ENCODE results near the gene TBC1D5.

The TBC1D5 gene

DNA sequence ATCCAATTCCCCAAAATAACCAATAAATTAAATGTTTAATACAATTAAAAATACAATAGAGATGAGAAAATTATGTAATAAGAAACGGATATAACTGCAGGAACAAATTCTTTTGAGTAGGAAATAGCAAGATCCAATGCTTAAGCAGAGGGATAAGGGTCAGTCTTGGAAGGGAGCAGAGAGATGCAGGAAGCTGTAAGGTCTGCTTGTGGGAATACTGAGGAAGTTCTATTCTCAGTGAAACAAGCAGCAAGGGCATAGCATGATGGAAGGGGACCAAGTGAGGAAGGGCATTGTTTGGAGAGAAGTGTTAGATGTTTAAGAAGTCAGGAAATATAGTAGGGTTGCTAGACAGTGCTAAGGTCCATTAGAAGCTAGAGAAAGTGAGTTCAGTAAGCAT is 409.0 kb downstream of the TBC1D5 start:
- TF ChIP-seq, protein P1, sequence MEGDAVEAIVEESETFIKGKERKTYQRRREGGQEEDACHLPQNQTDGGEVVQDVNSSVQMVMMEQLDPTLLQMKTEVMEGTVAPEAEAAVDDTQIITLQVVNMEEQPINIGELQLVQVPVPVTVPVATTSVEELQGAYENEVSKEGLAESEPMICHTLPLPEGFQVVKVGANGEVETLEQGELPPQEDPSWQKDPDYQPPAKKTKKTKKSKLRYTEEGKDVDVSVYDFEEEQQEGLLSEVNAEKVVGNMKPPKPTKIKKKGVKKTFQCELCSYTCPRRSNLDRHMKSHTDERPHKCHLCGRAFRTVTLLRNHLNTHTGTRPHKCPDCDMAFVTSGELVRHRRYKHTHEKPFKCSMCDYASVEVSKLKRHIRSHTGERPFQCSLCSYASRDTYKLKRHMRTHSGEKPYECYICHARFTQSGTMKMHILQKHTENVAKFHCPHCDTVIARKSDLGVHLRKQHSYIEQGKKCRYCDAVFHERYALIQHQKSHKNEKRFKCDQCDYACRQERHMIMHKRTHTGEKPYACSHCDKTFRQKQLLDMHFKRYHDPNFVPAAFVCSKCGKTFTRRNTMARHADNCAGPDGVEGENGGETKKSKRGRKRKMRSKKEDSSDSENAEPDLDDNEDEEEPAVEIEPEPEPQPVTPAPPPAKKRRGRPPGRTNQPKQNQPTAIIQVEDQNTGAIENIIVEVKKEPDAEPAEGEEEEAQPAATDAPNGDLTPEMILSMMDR (IDR thresholded peaks at IDR 0.05; ENCODE audit: low read depth, low read length, missing control alignments), result no peak
- no peak overlapping the region for H3K4me3 ChIP-seq (ENCODE audit: low read depth, low read length)
- no peak for DNase-seq (ENCODE audit: low read depth)

DNA sequence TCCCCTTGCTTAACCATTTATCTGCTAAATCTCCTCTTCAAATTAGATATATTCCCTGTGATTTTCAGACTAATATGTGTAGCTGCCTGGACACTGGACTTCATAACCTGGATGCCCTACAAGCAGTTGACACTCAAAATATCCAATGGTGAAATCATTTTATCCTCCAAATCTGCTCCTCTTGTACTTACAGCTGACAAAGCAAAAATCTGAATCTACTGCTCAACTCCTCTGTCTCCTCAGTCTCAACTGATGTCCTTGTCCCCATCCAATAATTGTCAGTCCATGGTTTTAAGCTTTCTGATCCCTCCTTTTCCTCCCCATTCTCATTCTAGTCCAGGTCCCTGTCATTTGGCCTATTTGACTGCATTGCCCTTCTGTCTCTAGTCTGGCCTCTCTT is 411.8 kb downstream of the TBC1D5 start:
- no peak for DNase-seq (ENCODE audit: low read depth)
- no peak overlapping the region for H3K4me3 ChIP-seq (ENCODE audit: low read depth, low read length)
- TF ChIP-seq, protein P1 (IDR thresholded peaks at IDR 0.05; ENCODE audit: low read depth, low read length, missing control alignments), result no peak

DNA sequence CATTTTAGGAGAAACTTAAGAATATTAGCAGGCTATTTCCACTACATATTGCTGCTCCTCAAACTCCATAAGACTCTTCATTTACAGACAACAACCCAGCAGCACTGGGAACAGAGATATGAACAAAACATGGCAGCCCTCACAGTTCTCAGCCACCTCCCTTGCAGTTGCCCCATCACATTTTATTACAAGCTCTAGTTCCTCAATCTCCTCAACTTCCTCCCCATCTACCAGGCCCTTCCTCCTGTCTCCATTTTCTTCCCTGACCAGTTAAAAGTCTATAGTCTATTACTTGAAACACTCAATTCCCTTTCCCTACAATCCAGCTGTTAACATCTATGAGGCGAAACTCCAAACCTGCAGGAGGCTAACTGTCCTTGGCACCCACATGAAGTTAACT is 412.5 kb downstream of the TBC1D5 start:
- DNase-seq (ENCODE audit: low read depth), result no peak
- TF ChIP-seq, protein P1 (IDR thresholded peaks at IDR 0.05; ENCODE audit: low read depth, low read length, missing control alignments), result no peak

DNA sequence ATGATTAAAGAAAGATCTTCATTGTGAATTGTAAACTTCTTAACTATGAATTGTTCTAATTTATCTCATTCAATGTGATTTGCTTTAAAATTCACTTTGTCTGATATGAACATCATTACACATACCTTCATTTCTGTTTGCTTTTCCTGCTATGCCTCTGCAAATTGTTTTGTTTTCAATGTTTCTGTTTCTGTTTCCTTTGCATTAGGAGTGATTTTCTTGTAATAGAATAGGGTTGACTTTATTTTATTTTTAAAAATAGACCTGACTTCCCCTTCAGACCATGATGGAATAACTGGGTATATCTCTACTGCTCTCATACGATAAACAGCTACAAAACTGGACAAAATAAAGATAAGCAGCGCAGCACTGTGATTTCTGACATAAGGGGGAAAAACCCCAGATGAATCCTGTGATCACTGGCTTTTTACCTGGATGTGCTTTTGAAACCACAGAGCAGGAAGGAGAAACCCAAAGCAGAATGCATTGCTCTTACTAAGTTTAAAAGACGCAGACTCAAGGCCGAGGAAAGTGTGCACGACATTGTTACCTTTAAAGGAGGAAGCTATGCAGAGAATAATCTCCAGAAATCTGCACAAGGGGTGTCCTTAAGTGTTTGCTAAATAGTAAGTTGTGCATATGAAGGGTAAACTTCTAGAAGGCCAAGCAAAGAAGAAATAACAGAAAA is 420.2 kb downstream of the TBC1D5 start:
- TF ChIP-seq, protein P1 (IDR thresholded peaks at IDR 0.05; ENCODE audit: low read depth, low read length, missing control alignments), result no peak
- no peak overlapping the region for H3K4me3 ChIP-seq (ENCODE audit: low read depth, low read length)
- DNase-seq (ENCODE audit: low read depth), result no peak

More for the DNA sequence above, 412.5 kb downstream of the TBC1D5 start:
- no peak overlapping the region for H3K4me3 ChIP-seq (ENCODE audit: low read depth, low read length)

DNA sequence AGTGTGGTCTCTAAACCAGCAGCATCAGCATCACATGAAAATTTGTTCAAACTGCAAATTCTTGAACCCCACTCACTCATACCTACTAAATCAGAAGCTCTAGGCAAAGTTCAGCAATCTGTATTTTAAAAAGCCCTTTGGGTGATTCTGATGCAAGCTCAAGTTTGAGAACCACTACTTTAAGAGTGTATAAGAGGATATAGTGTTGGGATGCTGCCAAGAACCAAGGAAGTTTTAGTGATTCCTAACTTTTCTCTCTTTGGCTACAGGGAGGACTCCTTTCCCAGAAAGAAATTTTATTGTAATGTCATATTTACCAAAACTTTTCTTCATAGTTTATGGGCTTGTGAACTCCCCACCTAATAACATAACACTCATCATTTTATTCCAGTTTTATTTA is 422.2 kb downstream of the TBC1D5 start:
- H3K4me3 ChIP-seq (ENCODE audit: low read depth, low read length), result no peak overlapping the region
- TF ChIP-seq, protein P1 (IDR thresholded peaks at IDR 0.05; ENCODE audit: low read depth, low read length, missing control alignments), result no peak
- no peak for DNase-seq (ENCODE audit: low read depth)

DNA sequence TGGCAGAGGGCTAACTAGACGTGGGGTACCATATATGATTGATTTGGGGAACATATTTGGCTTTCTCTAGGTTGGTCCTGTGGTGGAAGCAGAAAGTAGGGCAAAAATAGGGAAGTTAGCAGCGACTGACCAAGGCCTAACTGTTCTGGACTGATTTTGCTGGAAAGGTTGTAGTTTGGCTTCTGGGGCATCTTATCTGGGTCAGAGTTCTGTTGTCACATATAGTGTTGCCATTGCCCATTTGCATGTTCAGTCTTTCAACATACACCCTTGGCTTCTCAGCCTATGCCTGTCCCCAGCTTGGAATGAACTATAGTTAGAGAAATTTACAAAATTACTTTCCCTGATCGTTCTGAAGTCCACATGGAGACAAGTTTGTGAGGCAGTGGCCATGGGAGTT is 426.5 kb downstream of the TBC1D5 start:
- no peak for DNase-seq (ENCODE audit: low read depth)
- TF ChIP-seq, protein P1 (IDR thresholded peaks at IDR 0.05; ENCODE audit: low read depth, low read length, missing control alignments), result no peak
- H3K4me3 ChIP-seq (ENCODE audit: low read depth, low read length), result no peak overlapping the region

DNA sequence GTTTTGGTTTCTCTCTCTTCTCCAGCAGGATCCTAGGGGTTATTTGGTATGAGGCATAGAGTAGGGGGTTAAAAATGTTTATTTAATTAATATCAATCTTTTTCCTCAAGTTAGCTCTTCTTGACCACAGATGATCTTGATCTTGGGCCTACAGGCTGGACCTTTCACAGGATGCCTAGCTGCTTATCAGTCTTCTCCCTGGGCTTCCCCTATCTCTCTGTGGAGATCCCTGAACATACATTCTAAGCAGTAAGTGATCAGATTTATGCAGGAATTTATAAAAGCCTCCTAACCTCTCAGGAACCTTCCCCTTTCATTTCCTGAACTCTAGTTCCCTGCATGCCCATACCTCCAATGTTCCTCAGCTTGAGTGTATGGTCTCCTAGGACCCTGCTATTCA is 428.3 kb downstream of the TBC1D5 start:
- no peak overlapping the region for H3K4me3 ChIP-seq (ENCODE audit: low read depth, low read length)
- DNase-seq (ENCODE audit: low read depth), result no peak
- TF ChIP-seq, protein P1 (IDR thresholded peaks at IDR 0.05; ENCODE audit: low read depth, low read length, missing control alignments), result no peak

Data from GM12864 (cell line).